ENCODE results near the gene CDH2.

GRCh38 chr18:28099237-28099636 is 77.7 kb downstream of the CDH2 start:
- no peak for TF ChIP-seq CTCF (IDR thresholded peaks at IDR 0.05)
- TF ChIP-seq POLR2A (IDR thresholded peaks at IDR 0.05): no peak

Measured in lower leg skin (tissue), 3 donors.